ENCODE results near the gene HS1BP3. TPM values are rescaled to one million over a fixed set of nuclear protein-coding genes. Genes with fewer than 3 reads are reported as not detected.

The HS1BP3 gene
- total RNA-seq, 1 donor from 2014 or later: 23.1 TPM

DNA sequence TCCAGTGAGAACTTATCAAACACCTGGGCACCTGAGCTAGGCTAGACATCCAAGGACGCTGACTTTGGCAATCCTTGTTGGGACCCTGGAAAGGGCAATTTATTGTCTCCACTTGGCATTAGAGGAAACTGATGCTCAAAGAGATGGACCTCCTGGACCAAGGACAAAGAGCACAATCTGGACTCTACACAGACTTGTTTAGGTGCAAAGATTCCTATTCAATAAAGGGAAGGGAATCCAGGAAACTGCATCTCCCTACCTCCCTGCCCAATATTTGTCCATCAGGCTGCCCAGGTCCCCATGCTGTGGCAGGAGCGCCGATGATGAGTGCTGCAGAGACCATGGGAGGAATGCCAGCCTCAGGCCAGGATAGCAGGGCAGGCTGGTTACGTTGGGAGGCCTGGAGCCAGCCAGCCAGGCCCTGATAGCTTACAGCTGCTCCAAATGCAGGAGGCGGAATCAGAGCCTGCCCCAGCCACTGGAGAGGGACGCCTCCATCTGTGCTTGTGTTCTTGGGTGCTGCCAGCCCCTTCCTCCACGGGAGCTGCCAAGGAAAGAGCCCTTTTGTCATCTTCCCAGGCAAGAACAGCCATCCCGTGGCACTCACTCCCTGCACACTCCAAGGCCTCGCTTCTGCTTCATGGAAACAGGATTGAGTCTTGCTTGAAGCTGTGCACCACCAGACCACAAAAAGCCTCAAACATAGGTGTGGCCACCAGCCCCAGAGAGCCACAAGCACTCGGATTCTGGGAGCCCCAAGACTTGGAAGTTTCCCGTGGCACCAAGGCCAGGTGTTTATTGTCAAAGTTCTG, 60.0 kb downstream of the HS1BP3 start:
- DNase-seq (ENCODE audit: extremely low spot score in 2 of 2): no peak
- no peak for TF ChIP-seq POLR2A (IDR thresholded peaks at IDR 0.05)
- TF ChIP-seq, protein P1, sequence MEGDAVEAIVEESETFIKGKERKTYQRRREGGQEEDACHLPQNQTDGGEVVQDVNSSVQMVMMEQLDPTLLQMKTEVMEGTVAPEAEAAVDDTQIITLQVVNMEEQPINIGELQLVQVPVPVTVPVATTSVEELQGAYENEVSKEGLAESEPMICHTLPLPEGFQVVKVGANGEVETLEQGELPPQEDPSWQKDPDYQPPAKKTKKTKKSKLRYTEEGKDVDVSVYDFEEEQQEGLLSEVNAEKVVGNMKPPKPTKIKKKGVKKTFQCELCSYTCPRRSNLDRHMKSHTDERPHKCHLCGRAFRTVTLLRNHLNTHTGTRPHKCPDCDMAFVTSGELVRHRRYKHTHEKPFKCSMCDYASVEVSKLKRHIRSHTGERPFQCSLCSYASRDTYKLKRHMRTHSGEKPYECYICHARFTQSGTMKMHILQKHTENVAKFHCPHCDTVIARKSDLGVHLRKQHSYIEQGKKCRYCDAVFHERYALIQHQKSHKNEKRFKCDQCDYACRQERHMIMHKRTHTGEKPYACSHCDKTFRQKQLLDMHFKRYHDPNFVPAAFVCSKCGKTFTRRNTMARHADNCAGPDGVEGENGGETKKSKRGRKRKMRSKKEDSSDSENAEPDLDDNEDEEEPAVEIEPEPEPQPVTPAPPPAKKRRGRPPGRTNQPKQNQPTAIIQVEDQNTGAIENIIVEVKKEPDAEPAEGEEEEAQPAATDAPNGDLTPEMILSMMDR (IDR thresholded peaks at IDR 0.05): no peak
- TF ChIP-seq POLR2AphosphoS5 (IDR thresholded peaks at IDR 0.05; ENCODE audit: insufficient read depth in 1 of 2, low read depth in 1 of 2): no peak
- no peaks in the 10 kb centered on the region for H3K36me3 ChIP-seq
- H3K9me3 ChIP-seq: no peaks in the 10 kb centered on the region
- H3K4me3 ChIP-seq: no peak overlapping the region
- H3K27me3 ChIP-seq: no peaks in the 10 kb centered on the region
- H3K27ac ChIP-seq: no peak overlapping the region
- intact Hi-C loops (cut with DNase I): no loop called here
- peaks cover 49% of the 10 kb centered on the region for H3K4me1 ChIP-seq

DNA sequence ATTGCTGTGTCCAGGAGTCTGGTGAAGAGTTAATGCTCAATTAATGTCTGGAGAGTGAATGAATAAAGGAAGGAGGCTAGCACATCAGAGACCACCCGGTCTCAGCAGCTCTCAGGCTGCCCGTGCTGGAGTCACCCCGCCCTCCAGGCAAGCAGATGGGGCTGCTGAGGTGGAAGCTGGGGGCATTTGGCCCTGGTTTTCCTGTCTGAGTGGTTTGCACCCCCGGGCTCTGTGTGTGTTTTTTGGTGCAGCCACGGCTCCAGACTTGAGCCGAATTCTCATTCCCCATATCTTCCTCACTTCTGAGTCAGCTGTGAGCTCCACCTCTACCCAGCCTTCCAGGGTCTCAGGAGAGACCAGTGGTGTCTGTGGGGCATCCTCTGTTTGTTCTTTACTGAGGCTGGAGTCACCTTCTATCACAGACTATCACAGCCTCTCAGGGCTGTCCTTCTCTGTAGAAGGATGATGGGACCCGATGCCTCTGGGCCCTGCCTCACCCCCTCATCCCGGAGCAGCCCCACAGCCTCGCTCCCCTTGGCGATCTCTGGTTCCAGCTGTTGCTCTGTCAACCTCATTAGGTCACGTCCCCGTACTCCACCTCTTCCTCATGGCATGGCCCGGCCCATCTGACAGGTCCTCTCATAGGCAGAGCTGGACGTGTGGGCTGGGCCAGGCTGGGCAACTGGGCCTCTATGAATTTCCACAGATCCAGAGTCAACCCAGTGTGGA, 60.8 kb downstream of the HS1BP3 start:
- no peak for DNase-seq (ENCODE audit: extremely low spot score in 2 of 2)
- intact Hi-C loops (cut with DNase I): no loop called here

DNA sequence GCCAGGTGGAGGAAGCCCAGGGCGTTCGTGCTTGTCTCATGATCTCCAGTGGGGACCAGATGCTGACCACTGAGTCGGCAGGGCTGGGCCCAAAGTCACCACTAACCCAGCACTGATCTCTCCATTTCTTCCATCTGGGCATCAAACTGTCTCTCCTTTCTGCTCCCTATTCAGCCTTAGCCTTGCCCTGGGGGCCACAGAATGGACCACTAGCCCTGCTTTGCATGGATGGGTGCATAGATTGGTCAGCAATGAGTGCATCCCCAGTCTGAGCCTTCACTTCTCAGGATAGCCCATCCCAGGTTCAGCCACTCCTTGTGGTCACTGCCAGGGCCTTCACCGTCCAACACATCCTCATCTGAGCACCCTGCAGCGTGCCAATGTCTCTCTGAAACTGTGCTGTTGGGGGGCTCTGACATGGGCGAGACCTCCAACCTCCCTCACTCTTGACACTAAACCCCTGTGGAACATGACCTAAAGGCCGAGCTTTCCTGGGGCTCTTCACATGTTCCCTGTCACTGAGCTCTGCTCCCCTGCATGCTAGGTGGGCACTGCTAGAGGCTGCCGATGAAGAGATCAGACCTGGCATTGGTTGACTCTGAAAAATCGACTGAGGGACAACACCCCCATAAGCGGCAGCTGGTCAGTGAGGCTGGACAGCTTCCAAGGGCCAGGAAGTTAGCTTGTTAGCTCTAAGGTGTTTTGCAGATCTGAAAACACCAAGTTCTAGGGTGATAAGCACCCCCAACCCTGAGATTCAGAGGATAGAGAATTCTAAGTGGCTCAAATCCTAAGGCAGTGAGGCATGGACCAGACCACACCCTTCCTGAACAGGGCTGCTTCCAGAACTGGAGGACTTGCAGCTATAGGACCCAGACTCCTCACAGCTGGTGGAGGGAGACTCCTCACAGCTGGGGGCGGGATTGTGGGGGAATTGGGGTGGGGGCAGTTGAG, 61.7 kb downstream of the HS1BP3 start:
- Histone ChIP-seq H3K4me1 (peaks cover 51% of the 10 kb centered on the region), H3K9me3 (no peaks in the 10 kb centered on the region), H3K27ac (no peak overlapping the region), H3K4me3 (no peak overlapping the region), H3K27me3 (no peaks in the 10 kb centered on the region), H3K36me3 (no peaks in the 10 kb centered on the region)
- DNase-seq (ENCODE audit: extremely low spot score in 2 of 2): no peak
- intact Hi-C loops (cut with DNase I): no loop called here
- TF ChIP-seq POLR2AphosphoS5 (IDR thresholded peaks at IDR 0.05; ENCODE audit: insufficient read depth in 1 of 2, low read depth in 1 of 2): no peak
- TF ChIP-seq, protein P1 (IDR thresholded peaks at IDR 0.05): no peak
- TF ChIP-seq POLR2A (IDR thresholded peaks at IDR 0.05): no peak

More for the DNA sequence above, 60.8 kb downstream of the HS1BP3 start:
- Histone ChIP-seq H3K27me3 (no peaks in the 10 kb centered on the region), H3K27ac (no peak overlapping the region), H3K4me1 (peaks cover 49% of the 10 kb centered on the region), H3K36me3 (no peaks in the 10 kb centered on the region), H3K9me3 (no peaks in the 10 kb centered on the region), H3K4me3 (no peak overlapping the region)
- TF ChIP-seq, protein P1 (IDR thresholded peaks at IDR 0.05): no peak
- TF ChIP-seq POLR2AphosphoS5 (IDR thresholded peaks at IDR 0.05; ENCODE audit: insufficient read depth in 1 of 2, low read depth in 1 of 2) (no peak), POLR2A (IDR thresholded peaks at IDR 0.05) (no peak)

DNA sequence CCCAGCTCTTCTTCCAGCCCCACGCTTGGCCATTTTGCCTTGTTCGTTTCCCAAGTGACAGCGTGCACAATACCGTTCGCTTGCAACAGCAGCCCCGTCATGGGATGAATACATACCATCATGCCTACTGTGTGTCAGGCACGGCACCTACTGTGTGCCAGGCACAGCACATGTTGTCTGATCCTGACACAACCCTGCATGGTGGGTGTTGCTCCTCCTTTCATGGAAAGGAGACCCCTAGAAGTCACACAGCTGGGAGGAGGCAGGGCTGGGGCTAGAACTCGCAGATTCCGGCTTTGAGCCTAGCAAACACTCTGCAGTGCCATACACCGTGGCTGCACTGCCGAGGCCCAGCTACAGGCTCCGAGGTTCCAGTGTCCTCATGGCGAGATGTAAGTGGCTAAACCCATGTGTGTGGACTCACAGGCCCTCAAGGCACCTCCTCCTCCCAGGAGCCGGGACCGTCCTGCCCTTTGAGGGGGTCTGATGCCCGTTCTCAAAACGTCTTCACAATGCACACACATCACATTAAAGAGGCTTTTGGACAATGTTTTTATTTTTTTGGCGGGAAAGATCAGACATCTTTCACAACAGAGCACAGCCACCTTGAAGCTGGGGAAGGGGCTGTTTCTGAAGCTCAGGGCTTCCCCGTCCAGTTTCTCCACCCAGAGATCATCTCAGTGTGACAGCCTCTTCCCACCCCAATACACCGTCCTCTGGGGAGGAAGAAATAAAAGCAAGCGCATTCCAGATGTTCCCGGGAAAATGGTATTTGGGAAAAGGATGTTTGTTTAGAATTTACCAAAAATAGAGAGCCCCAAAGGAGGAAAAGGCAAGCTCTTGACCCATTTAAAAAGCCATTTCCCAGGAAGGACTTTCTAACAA, 64.9 kb downstream of the HS1BP3 start:
- intact Hi-C loops (cut with DNase I): no loop called here
- peak overlapping the region; percentile 60 for H3K27ac ChIP-seq
- no peaks in the 10 kb centered on the region for H3K27me3 ChIP-seq
- H3K36me3 ChIP-seq: no peaks in the 10 kb centered on the region
- DNase-seq (ENCODE audit: extremely low spot score in 2 of 2): no peak
- no peak overlapping the region for H3K4me3 ChIP-seq
- no peaks in the 10 kb centered on the region for H3K9me3 ChIP-seq
- peaks cover 32% of the 10 kb centered on the region for H3K4me1 ChIP-seq
- TF ChIP-seq POLR2A (IDR thresholded peaks at IDR 0.05): no peak
- TF ChIP-seq POLR2AphosphoS5 (IDR thresholded peaks at IDR 0.05; ENCODE audit: insufficient read depth in 1 of 2, low read depth in 1 of 2): no peak
- TF ChIP-seq, protein P1 (IDR thresholded peaks at IDR 0.05): no peak
